GM21423 (cell line): ENCODE results near the gene SIX3.

Source experiments
- ATAC-seq: cut with Tn5 transposase; IDR thresholded peaks from one replicate; pipeline ENCODE4 v1.9.1; 2021; ENCODE audit warnings: mild to moderate bottlenecking, moderate library complexity; ENCODE audit not compliant: unreplicated experiment

SIX3 gene

GRCh38 chr2:44942304-44943030 is 965 bp downstream of the SIX3 start:
- no peak for ATAC-seq

DNA sequence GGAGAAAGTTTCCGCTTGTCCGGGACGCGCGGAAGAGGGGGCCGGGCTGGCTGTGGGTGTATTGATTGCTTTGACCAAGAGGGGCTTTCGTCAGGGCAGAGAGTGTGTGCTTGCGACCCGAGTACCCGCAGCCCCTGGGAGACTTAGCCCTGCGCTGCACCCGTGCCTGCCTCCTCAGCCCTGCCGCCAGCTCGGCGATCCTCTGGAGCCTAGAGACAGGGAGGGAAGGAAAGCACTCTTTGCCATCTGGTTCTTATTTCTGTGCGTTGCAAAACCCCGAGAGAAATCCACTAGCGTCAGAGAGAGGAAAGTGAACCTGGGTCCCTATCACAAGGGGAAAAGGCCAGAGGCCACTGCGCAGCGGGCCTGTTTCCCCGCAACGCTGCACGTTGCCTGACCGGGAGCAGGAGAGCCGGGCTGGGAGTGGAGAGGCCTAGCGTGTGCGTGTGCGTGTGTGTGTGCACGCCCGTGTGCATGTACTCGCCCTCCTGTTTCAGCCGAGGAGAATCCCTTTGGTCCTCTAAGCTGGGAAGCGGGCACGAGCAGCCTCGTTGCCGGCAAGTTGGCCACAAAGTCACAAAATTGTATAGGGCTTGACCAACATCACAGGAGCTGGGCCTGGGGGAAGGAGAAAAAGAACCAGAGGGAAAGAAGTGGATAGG is 1.7 kb downstream of the SIX3 start:
- ATAC-seq, result no peak

DNA sequence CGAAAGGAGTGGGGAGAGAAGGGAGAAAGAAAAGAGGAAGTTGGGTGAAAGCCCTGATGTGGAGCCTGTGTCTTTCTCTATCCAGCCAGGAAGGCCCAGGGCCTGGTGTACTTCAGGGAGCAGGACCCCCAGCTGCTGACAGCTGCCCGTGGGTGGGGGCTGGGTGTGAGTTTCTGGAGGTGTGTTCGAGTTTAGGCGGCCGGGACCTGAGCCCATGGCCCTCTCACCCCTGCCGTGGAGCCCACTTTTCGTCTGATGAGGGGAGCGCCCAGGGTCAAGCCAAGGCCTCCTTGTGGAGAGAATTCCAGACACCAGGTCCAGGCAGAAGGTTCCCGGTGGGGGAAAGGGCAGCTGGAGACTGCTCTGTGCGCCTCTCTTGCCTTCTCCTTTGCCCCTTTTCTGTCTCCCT is 2.2 kb downstream of the SIX3 start:
- ATAC-seq, result no peak

DNA sequence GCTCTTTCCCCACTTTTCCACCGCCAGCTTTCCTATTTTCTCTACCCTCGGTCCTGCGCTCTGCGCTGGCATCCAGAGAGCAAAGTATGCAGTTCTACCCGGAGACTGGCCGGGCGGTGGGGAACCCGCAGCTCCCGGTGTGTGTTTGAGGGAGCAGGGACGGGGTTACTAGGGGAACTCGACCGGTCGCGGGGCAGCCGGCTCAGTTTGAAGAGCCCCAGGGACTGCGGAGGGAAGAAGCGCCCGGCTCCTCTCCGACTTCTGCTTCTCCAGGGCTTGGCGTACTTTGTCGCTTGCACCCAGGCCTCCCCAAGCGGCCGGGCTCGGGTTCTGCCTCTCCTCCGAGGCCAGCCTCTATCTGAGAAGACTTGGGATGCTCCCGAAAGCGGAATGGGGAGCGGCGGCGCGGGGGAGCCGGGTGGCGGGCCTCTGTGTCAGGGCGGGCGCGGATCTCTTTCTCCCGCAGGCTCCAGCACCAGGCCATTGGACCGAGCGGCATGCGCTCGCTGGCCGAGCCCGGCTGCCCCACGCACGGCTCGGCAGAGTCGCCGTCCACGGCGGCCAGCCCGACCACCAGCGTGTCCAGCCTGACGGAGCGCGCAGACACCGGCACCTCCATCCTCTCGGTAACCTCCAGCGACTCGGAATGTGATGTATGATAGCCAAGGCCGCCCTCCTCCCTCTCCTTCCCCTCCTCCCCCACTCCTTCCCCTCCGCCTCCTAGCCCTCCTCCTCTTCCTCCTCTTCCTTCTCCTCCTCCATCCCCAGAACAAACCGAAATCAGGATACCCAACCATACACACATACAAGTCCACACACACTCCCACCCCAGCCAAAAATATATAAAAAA is 2.8 kb downstream of the SIX3 start:
- no peak for ATAC-seq

- no peak for ATAC-seq
Measured at GRCh38 chr2:44944952-44945612, 3.6 kb downstream of the SIX3 start.

DNA sequence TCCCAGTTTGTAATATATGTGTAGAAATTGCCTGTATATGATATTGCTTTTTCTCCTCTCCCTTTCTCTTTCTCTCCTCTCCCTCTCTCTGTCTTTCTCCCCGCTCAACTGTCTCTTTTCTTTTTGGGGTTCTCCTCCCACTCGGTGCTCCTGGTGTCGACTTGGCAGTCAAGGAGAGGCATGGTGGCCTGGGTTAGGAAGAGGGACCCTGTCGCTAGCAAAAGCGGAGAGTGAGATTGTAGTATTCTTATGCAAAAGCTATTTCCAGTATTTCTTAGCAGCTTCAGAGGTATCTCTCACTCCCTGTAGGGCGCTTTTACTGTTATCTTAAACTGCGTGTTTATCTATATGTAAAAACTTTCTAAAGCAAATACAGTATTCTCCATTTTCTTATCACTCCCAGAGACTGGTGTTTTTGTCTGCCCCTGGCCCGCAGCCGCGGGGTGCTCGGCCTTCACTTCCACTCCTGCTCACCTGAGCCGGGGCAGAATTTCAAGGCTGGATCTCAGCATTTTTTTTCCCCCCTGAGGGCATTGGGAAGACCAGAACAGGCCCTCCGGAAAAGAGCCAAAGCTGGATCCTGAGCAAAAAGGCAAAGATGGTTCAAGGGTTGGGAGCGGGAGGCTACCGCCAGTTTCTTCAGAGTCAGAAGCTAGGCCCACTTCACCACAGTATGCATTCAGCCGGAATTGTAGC is 4.3 kb downstream of the SIX3 start:
- no peak for ATAC-seq

- ATAC-seq, result no peak
Measured at GRCh38 chr2:44946372-44947027, 5.0 kb downstream of the SIX3 start.

GRCh38 chr2:44947028-44947375 is 5.5 kb downstream of the SIX3 start:
- ATAC-seq, result no peak

- no peak for ATAC-seq
Measured at GRCh38 chr2:44948565-44949328, 7.2 kb downstream of the SIX3 start.

DNA sequence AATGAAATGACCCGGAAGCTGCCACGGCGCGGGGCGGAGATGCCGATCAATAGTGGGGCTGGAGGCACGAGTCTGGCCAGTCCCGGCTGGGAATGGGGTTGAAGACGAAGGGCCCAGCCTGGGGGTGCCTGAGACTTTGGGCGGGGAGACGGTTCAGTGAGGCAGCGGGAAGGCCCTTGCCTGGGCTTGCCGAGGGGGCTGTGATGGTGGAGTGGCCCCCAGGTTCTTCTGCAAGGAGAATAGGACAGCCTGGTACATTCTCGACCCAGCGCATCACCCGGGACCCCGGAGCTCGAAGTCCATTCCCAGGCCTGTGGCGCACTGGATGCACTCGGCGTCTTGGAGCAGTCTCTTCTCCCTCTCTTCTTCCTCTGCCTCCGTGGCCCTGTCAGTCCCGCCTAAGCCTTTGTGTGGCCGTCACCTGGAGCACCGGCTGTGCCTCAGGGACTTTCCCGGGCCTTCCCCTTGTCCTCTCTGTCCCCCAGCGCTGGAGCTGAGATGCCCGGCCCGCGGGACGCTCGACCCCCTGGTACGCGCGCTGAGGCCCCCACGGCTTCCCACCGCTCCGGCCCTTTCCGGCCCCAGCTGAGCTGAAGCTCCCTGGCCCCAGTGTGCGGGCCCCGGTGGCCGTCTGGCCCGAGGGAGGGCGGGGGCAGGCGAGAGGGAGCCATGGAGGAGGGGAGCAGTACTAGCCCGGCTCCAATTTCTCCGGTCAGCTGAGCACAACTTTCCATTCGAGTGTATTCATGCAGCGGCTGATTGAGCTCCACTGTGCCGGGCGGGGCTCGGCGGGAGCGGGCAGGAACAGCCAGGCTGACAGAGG is 8.0 kb downstream of the SIX3 start:
- ATAC-seq, result no peak

DNA sequence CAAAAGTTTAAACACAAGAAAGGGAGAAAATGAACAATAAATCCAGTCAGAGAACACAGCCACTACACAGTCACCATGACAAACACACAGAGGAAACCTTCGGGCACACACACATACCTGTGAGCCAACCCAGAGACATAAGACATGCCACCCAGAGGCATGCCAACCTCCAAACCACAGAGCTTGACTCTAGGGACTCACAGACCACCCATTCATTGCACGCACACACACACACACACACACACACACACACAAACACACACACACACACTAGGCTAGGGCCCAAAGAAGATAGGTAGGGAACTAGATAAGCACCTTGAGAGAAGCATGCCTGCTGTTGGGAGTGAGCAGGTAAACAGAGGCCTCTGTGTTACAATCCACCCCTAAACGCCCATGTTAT is 9.1 kb downstream of the SIX3 start:
- ATAC-seq, result no peak

DNA sequence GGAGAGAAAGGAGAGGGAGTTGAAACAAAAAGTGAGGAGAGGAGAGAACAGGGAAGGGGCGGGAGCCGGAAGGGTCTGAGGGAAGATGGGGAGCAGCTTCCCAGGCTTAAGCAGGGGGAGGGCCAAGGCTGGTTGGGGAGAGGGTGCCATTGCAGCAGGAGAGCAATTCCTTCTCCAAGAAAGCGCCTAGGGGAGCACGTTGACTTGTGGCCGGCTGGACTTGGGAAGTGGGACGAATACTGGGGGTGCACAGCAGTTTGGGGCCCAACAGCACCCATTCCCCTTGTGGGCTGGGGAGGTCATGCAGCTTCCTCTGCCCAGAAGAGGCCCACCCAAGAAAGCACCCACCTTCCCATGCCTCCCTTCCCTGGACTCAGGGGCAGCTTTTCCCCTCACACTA is 9.6 kb downstream of the SIX3 start:
- ATAC-seq, result no peak

DNA sequence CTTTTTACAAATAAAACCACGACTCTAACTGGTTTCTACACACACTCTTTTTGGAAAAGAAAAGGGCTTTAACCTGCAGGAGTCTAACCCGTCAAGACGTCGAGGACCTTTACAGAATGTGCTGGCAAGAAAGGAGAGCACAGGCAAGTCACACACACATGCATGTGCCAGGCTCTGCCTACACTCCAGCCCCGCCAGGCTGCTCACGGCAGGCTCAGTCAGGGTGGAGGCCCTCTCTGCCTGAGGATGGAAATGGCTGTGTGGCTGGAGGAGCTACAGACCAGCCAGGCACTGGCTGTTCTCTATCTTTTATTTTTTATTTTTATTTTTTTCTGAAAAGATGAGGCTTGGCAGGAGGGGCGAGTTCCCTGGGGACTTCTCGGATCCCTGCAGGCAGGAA is 10.2 kb downstream of the SIX3 start:
- ATAC-seq, result no peak

GRCh38 chr2:44952143-44952805 is 10.8 kb downstream of the SIX3 start:
- ATAC-seq, result no peak

DNA sequence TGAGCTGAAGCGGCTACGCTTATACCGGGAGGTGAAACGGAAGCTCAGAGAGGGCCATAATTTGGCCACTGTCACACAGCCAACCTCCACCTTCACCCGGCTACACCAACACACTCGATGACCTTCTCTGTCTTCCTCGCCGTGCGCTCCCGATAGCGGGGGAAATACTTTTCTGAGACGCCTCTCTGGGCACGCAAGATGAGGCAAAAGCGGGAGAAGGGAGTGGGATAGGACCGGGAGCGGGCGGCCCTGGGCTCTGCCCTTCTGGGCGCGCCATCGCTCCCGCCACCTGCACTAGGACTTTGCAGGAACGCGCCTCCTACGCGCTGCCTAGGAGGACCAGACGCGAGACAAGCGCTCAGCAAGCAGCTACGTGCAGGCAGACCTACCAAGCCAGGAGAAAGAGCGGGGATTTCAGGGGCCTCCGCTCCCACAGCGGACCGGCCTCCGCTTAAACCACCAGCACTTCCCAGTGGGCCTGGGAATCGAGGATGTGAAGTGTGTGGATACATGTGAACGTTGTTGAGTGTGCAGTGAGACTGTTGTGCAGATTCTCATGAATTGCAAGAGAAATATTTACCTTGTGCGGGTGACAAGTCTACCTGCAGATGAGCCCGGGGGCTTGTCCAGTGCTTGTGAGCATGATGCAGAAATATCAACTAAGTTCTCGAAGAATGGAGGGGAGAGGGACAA is 11.4 kb downstream of the SIX3 start:
- no peak for ATAC-seq

- no peak for ATAC-seq
Measured at GRCh38 chr2:44953499-44953883, 12.0 kb downstream of the SIX3 start.

GRCh38 chr2:44954447-44954888 is 13.0 kb downstream of the SIX3 start:
- ATAC-seq, result no peak
